Tibial nerve (tissue), 4 donors: ENCODE measurements around the gene CD151. TPM values are rescaled to one million over a fixed set of nuclear protein-coding genes. Genes with fewer than 3 reads are reported as not detected.

Source experiments
- DNase-seq, 2 donors: peaks; one replicate each; pipeline ENCODE4 v3.0.0-alpha.2; 2019; ENCODE audit warnings: low spot score in 2 of 2
- H3K27ac ChIP-seq, 4 donors: fragments of 200-600 bp; sonication (generic) in 3 of 4; one replicate each; pipeline ENCODE4 v1.5.1; 2017 to 2019; ENCODE audit warnings: mild to moderate bottlenecking in 1 of 4
- H3K27me3 ChIP-seq, 2 donors: fragments of 200-600 bp; sonication (generic) in 1 of 2; one replicate each; pipeline versions ENCODE4 v1.5.1 to v1.6.0; 2017 to 2019
- H3K36me3 ChIP-seq, 3 donors: fragments of 200-600 bp; sonication (generic); one replicate each; pipeline ENCODE4 v1.5.1; 2018 to 2019
- H3K4me1 ChIP-seq, 4 donors: fragments of 200-600 bp; sonication (generic) in 3 of 4; one replicate each; pipeline ENCODE4 v1.5.1; 2017 to 2019
- H3K4me3 ChIP-seq, 4 donors: fragments of 200-600 bp; sonication (generic) in 3 of 4; one replicate each; pipeline ENCODE4 v1.5.1; 2017 to 2019; ENCODE audit warnings: mild to moderate bottlenecking in 1 of 4, moderate library complexity in 1 of 4
- H3K9me3 ChIP-seq, 4 donors: fragments of 200-600 bp; sonication (generic) in 3 of 4; one replicate each; pipeline ENCODE4 v1.5.1; 2017 to 2019
- CTCF ChIP-seq, 5 experiments: fragments of 200-600 bp in 3 of 5; fragments of 450-650 bp in 2 of 5; sonication (generic) in 3 of 5; IDR thresholded peaks; one replicate each; pipeline ENCODE4 v1.5.1; 2016 to 2019; ENCODE audit warnings: antibody characterized with exemption in 5 of 5, mild to moderate bottlenecking in 3 of 5, moderate library complexity in 2 of 5
- EP300 ChIP-seq, 2 donors: sonication (generic); formaldehyde crosslinking; IDR thresholded peaks; one replicate each; pipeline ENCODE4 v1.6.1; 2017; ENCODE audit warnings: antibody characterized with exemption in 2 of 2, mild to moderate bottlenecking in 1 of 2
- POLR2A ChIP-seq, 2 donors: fragments of 450-650 bp; IDR thresholded peaks; one replicate each; pipeline ENCODE4 v1.6.1; 2017; ENCODE audit warnings: antibody characterized with exemption in 2 of 2, mild to moderate bottlenecking in 2 of 2, moderate library complexity in 2 of 2
- WGBS, 2 donors: methylation state at CpG; one replicate each; pipeline ENCODE4 v1.1.5; 2018; 5-methylcytosine and 5-hydroxymethylcytosine counted together
- total RNA-seq, 4 donors: library from RNA; depleted of rRNA; stranded (reverse); fragments of >200 nt; gene quantifications; one replicate each; pipeline ENCODE4 v1.1.0, GENCODE V29; 2016

The CD151 gene
- total RNA-seq, 4 donors from 2014 or later, result 264 to 309 (median 281) TPM

DNA sequence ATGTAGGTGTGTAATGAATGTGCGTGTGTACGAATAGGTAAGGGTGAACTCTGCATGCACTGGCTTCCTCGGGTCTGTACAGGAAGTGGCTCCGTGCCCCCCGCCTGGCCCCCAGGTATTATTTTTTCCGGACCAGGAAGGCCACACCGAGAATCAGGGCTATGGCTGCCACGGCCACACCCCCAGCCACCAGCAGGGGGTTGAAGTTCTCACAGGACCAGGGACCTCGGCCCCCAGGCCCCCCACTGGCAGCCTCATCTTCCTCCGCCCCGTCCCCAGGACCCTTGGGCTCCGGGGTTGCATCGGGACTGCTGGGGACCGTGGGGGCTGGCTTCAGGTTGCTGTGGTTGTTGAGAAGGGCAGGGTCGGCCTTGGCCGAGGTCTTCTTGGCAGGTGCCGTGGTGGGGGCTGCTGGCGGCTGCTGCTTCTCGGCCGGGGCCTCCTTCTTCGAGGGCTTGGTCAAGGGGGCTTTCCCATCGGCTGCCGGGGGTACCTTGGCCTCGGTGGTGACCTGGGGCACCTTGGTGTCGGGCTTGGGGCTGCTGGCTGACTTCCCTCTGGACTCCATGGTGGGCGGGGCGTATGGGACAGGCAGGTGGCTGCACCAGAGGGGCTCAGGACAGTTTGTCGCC lies 44.6 kb upstream of the CD151 start:
- Histone ChIP-seq H3K27me3 (peaks cover 0 to 33% of the 10 kb centered on the region in 2 donors), H3K4me3 (no peak overlapping the region), H3K36me3 (peaks cover 0 to 59% (median 0%) of the 10 kb centered on the region in 3 donors), H3K27ac (no peak overlapping the region), H3K4me1 (peaks cover 0 to 20% (median 5%) of the 10 kb centered on the region in 4 donors), H3K9me3 (no peaks in the 10 kb centered on the region)
- 69 to 72% methylated on average over 17 to 20 of the region's 28 CpGs for WGBS, 2 donors
- no peak for TF ChIP-seq EP300 (IDR thresholded peaks at IDR 0.05)
- no peak for TF ChIP-seq POLR2A (IDR thresholded peaks at IDR 0.05)
- TF ChIP-seq CTCF (IDR thresholded peaks at IDR 0.05), result no peak
- DNase-seq, result no peak

GRCh38 chr11:788953-789940 lies 43.5 kb upstream of the CD151 start:
- Histone ChIP-seq H3K4me3 (no peak overlapping the region), H3K27me3 (peaks cover 0 to 33% of the 10 kb centered on the region in 2 donors), H3K4me1 (peaks cover 0 to 13% (median 0%) of the 10 kb centered on the region in 4 donors), H3K27ac (no peak overlapping the region), H3K36me3 (peaks cover 0 to 65% (median 0%) of the 10 kb centered on the region in 3 donors), H3K9me3 (no peaks in the 10 kb centered on the region)
- 37 to 38% methylated on average over 15 to 19 of the region's 31 CpGs for WGBS, 2 donors
- no peak for DNase-seq
- no peak for TF ChIP-seq CTCF (IDR thresholded peaks at IDR 0.05)
- TF ChIP-seq POLR2A (IDR thresholded peaks at IDR 0.05), result no peak
- TF ChIP-seq EP300 (IDR thresholded peaks at IDR 0.05), result no peak

DNA sequence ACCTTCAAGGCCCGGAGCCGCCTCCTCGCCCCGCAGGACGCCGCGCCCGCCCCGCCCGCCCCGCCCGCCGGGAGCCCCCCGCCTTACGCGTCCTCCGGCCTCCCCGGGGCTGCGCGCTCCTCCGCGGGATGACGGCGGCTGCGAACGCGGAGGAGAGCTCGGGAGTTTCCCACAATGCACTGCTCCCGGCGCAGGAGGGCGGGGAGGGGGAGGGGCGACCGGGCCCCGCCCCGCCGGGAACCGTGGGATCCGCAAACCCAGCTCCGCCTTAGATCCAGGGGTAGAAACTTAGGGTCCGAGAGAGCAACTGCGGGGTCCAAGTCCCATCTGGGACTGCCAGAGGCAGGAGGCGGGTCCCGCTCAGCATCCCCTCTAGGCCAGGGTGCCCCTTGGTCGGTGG lies 42.8 kb upstream of the CD151 start, which contains the start of gene CEND1:
Gene CEND1 (minus strand): TSS at position 148 of the 400 bp plus-strand sequence. CDS start 1,514 bp downstream, outside the sequence.
- Histone ChIP-seq H3K27ac (no peak within 1 kb of the TSS), H3K4me3 (no peak within 1 kb of the TSS), H3K4me1 (peaks cover 0 to 17% (median under 1%) of the 10 kb centered on the region in 4 donors), H3K9me3 (no peaks in the 10 kb centered on the region), H3K36me3 (peaks cover 0 to 66% (median 0%) of the 10 kb centered on the region in 3 donors), H3K27me3 (peaks cover 0 to 33% of the 10 kb centered on the region in 2 donors)
- 0 to 9% methylated on average over 1 to 19 of the region's 44 CpGs for WGBS, 2 donors
- TF ChIP-seq EP300 (IDR thresholded peaks at IDR 0.05), result no peak
- no peak for TF ChIP-seq CTCF (IDR thresholded peaks at IDR 0.05)
- TF ChIP-seq POLR2A (IDR thresholded peaks at IDR 0.05), result no peak
- no peak for DNase-seq

DNA sequence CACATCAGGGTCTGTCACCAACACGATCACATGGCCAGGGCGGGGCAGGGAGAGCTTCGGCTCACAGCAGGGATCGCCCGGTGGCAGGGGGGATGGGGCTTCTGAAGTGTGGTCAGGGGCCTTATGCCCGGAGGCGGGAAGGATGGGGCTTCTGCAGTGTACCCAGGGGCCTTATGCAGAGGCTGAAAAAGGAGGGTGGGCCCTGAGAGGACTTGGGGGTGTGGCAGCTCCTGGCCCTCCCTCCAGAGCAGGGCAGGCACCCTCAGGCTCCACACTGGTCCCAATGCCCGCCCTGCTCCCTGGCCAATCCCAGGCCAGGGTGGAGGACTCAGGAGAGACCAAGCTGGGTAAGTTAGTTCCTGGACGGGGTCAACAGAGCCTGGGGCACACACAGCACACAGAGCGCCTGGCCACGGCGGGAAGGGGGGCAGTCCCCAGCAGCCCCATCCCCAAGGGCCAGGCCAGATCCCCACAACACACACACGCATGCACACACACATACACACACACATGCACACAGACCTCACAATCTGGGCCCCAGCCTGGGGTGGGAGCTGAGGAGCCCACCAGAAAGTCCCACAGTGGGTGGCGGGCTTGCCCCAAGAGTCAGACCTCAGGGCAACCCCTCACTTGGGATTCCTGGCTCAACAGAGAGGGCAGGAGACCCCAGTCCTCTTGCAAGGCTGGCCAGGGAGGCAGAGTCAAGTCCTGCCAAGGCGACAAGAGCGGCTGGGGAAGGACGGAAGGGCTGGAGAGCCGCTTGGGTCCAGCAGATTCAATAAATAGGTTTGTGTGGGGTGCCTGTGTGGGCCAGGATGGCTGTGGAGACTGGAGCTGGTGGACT lies 41.8 kb upstream of the CD151 start:
- 58 to 71% methylated on average over 16 to 18 of the region's 18 CpGs for WGBS, 2 donors
- Histone ChIP-seq H3K27ac (no peak overlapping the region), H3K9me3 (no peaks in the 10 kb centered on the region), H3K27me3 (peaks cover 0 to 33% of the 10 kb centered on the region in 2 donors), H3K4me1 (peaks cover 0 to 27% (median 10%) of the 10 kb centered on the region in 4 donors), H3K36me3 (peaks cover 0 to 56% (median 0%) of the 10 kb centered on the region in 3 donors), H3K4me3 (no peak overlapping the region)
- no peak for DNase-seq
- no peak for TF ChIP-seq POLR2A (IDR thresholded peaks at IDR 0.05)
- TF ChIP-seq EP300 (IDR thresholded peaks at IDR 0.05), result no peak
- TF ChIP-seq CTCF (IDR thresholded peaks at IDR 0.05), result no peak
